ENCODE measurements around the gene CARD8. TPM values are rescaled to one million over a fixed set of nuclear protein-coding genes. Genes with fewer than 3 reads are reported as not detected.

Gene CARD8
- total and polyA plus RNA-seq, 10 donors = 61.8 to 238 (median 161) TPM

GRCh38 chr19:48301886-48302599 lies 46.3 kb upstream of the CARD8 start:
- H3K4me3 ChIP-seq = no peak overlapping the region
- H3K27ac ChIP-seq = no peak overlapping the region
- H3K36me3 ChIP-seq = no peaks in the 10 kb centered on the region
- TF ChIP-seq CTCF (IDR thresholded peaks at IDR 0.05 in 8 of 11, conservative IDR thresholded peaks at IDR 0.05 in 3 of 11) = no peak
- no peak for TF ChIP-seq POLR2A (IDR thresholded peaks at IDR 0.05)
- TF ChIP-seq POLR2AphosphoS5 (IDR thresholded peaks at IDR 0.05) = no peak
- WGBS, 5 donors = 88 to 95% (median 88%) methylated on average over 1 of the region's 1 CpG
- peaks cover 0 to 7% (median 0%) of the 10 kb centered on the region in 7 donors for H3K27me3 ChIP-seq (replicated peaks in 1 of 7)
- H3K9me3 ChIP-seq = no peaks in the 10 kb centered on the region
- H3K4me1 ChIP-seq = no peaks in the 10 kb centered on the region
- DNase-seq = no peak
- intact Hi-C loops (cut with DNase I; ENCODE audit: low total_unique reads) = no loop called here

- WGBS, 5 donors = 85 to 94% (median 91%) methylated on average over 14 to 16 of the region's 16 CpGs
- Histone ChIP-seq H3K36me3 (no peaks in the 10 kb centered on the region), H3K27me3 (replicated peaks in 1 of 7) (peaks cover 0 to 35% (median 0%) of the 10 kb centered on the region in 7 donors), H3K4me1 (no peaks in the 10 kb centered on the region), H3K27ac (no peak overlapping the region), H3K9me3 (no peaks in the 10 kb centered on the region), H3K4me3 (no peak overlapping the region)
- TF ChIP-seq CTCF (IDR thresholded peaks at IDR 0.05 in 8 of 11, conservative IDR thresholded peaks at IDR 0.05 in 3 of 11) (no peak), POLR2AphosphoS5 (IDR thresholded peaks at IDR 0.05) (no peak), POLR2A (IDR thresholded peaks at IDR 0.05) (no peak)
- intact Hi-C loops (cut with DNase I; ENCODE audit: low total_unique reads) = no loop called here
- DNase-seq = no peak
Measured at GRCh38 chr19:48297975-48298374, 42.3 kb upstream of the CARD8 start.

GRCh38 chr19:48296963-48297734 lies 41.4 kb upstream of the CARD8 start:
- peaks cover 0 to 35% (median 0%) of the 10 kb centered on the region in 7 donors for H3K27me3 ChIP-seq (replicated peaks in 1 of 7)
- no peak overlapping the region for H3K27ac ChIP-seq
- WGBS, 5 donors = 84 to 92% (median 89%) methylated on average over 37 to 42 of the region's 42 CpGs
- no peak for DNase-seq
- no peaks in the 10 kb centered on the region for H3K4me1 ChIP-seq
- TF ChIP-seq CTCF (IDR thresholded peaks at IDR 0.05 in 8 of 11, conservative IDR thresholded peaks at IDR 0.05 in 3 of 11) = no peak
- TF ChIP-seq POLR2A (IDR thresholded peaks at IDR 0.05) = no peak
- TF ChIP-seq POLR2AphosphoS5 (IDR thresholded peaks at IDR 0.05) = no peak
- H3K36me3 ChIP-seq = no peaks in the 10 kb centered on the region
- intact Hi-C loops (cut with DNase I; ENCODE audit: low total_unique reads) = no loop called here
- H3K9me3 ChIP-seq = no peaks in the 10 kb centered on the region
- H3K4me3 ChIP-seq = no peak overlapping the region

GRCh38 chr19:48295458-48295857 lies 39.7 kb upstream of the CARD8 start:
- no peak for DNase-seq
- no peak overlapping the region for H3K27ac ChIP-seq
- no peaks in the 10 kb centered on the region for H3K36me3 ChIP-seq
- peaks cover 9 to 14% (median 12%) of the 10 kb centered on the region in 6 donors for H3K4me1 ChIP-seq
- no peak overlapping the region for H3K4me3 ChIP-seq
- intact Hi-C loops (cut with DNase I; ENCODE audit: low total_unique reads) = no loop called here
- H3K9me3 ChIP-seq = no peaks in the 10 kb centered on the region
- H3K27me3 ChIP-seq (replicated peaks in 1 of 7) = peaks cover 0 to 42% (median 0%) of the 10 kb centered on the region in 7 donors
- TF ChIP-seq POLR2AphosphoS5 (IDR thresholded peaks at IDR 0.05) (no peak), CTCF (IDR thresholded peaks at IDR 0.05 in 8 of 11, conservative IDR thresholded peaks at IDR 0.05 in 3 of 11) (no peak), POLR2A (IDR thresholded peaks at IDR 0.05) (no peak)
- WGBS, 5 donors = 69 to 84% (median 82%) methylated on average over 10 of the region's 10 CpGs

Measured in spleen (tissue), 11 donors.